Heart left ventricle (tissue), 16 donors: ENCODE measurements around the gene SRP68. TPM values are rescaled to one million over a fixed set of nuclear protein-coding genes. Genes with fewer than 3 reads are reported as not detected.

Source experiments
- ATAC-seq, 4 donors: fragments of 200-7000 bp; cut with Tn5 transposase; one replicate each; pipeline ENCODE4 v1.9.1; 2020 to 2022; ENCODE audit warnings: moderate library complexity in 4 of 4, mild to moderate bottlenecking in 3 of 4, moderate number of reproducible peaks in 1 of 4
- DNase-seq, 5 donors: peaks; one replicate each; pipeline ENCODE4 v3.0.0-alpha.2; 2020
- H3K27ac ChIP-seq, 12 donors: fragments of 200-600 bp; sonication (generic) in 4 of 12; one replicate each; pipeline versions ENCODE4 v1.5.0 to v1.8.0; 2016 to 2022; ENCODE audit warnings: mild to moderate bottlenecking in 2 of 12
- H3K27me3 ChIP-seq, 9 donors: fragments of 200-600 bp; sonication (generic) in 2 of 9; one replicate each; pipeline versions ENCODE4 v1.5.1 to v1.8.0; 2016 to 2022; ENCODE audit warnings: mild to moderate bottlenecking in 3 of 9
- H3K36me3 ChIP-seq, 9 donors: fragments of 200-600 bp; sonication (generic) in 2 of 9; one replicate each; pipeline versions ENCODE4 v1.5.0 to v1.8.0; 2018 to 2022; ENCODE audit warnings: mild to moderate bottlenecking in 2 of 9
- H3K4me1 ChIP-seq, 12 donors: fragments of 200-600 bp; sonication (generic) in 4 of 12; one replicate each; pipeline versions ENCODE4 v1.5.0 to v1.8.0; 2016 to 2022; ENCODE audit warnings: mild to moderate bottlenecking in 3 of 12
- H3K4me3 ChIP-seq, 12 donors: fragments of 200-600 bp; sonication (generic) in 4 of 12; one replicate each; pipeline versions ENCODE4 v1.5.0 to v1.8.0; 2017 to 2022; ENCODE audit warnings: mild to moderate bottlenecking in 9 of 12, moderate library complexity in 4 of 12
- H3K9me3 ChIP-seq, 12 donors: fragments of 200-600 bp; sonication (generic) in 4 of 12; one replicate each; pipeline versions ENCODE4 v1.5.0 to v1.8.0; 2016 to 2022; ENCODE audit warnings: mild to moderate bottlenecking in 1 of 12
- POLR2A ChIP-seq, 2 donors: fragments of 450-650 bp; IDR thresholded peaks; one replicate each; pipeline ENCODE4 v1.6.1; 2017; ENCODE audit warnings: antibody characterized with exemption in 2 of 2, mild to moderate bottlenecking in 2 of 2, moderate library complexity in 2 of 2
- WGBS, 4 donors: extraction: QIAGEN DNeasy Blood & Tissue Kit in 2 of 4; methylation state at CpG; one replicate each; pipeline versions ENCODE4 v1.1.5 to v1.1.7; 2013 to 2018; 5-methylcytosine and 5-hydroxymethylcytosine counted together
- intact Hi-C, 10 donors: fragments of 100-400 bp; cut with DNase I; formaldehyde crosslinking; loops; one replicate each; pipeline versions ENCODE4 v1.11.1 to v1.14.2; 2022
- polyA plus RNA-seq, 2 donors: library from polyadenylated mRNA; stranded (reverse); fragments of 200-250 nt; gene quantifications; one replicate each; pipeline ENCODE4 v1.2.3, GENCODE V29; 2013
- total RNA-seq, 9 donors: library from RNA; depleted of rRNA in 2 of 9; stranded (reverse); fragments of >200 nt in 2 of 9; fragmentation: NEBNext Ultra II Directional in 3 of 9; extraction: Animal tissue kit (Norgen Biotek cat#: 25700) in 3 of 9; gene quantifications; one replicate each; pipeline versions ENCODE4 v1.1.0 to v1.2.4, GENCODE V29; 2016 to 2023
- TF ChIP-seq, protein P1 (sequence below), 12 donors: fragments of 200-600 bp; sonication (generic) in 4 of 12; IDR thresholded peaks; one replicate each; pipeline versions ENCODE4 v1.5.0 to v1.8.0; 2018 to 2022; ENCODE audit warnings: antibody characterized with exemption in 12 of 12, mild to moderate bottlenecking in 5 of 12
- donor health status: ischemic (EF 13 %, LVEDD 7.1; RV severe dilation, severe dysfunction).
- donor health status: healthy with polysubstance abuse.
- donor health status: DM: no; HTN: yes; CAD: no.
- donor health status: DM: no; HTN: no; CAD: no.
- donor health status: ischemic (EF 25% LVEDD 6.9; RV normal size, moderate dysfunction).
- donor health status: ischemic (EF 25% LVEDD 5.7; RV mildly dilated, moderate dysfunction).
- donor health status: healthy.
- donor health status: DM: yes; HTN: yes; CAD: no.
- donor health status: ischemic (EF 35%, LVEDD 5.7; RV mildly dilated, moderate dysfunction).
- donor health status: nonischemic (EF 11% LVEDD 7.7; RV severe dilation, severe dysfunction).
- donor health status: DM: yes; HTN: yes; CAD: no.
- donor health status: PGD.
- donor health status: ischemic (EF 29% LVEDD 5.4; RV normal size, mild dysfunction).
- donor health status: nonischemic (EF 23%, LVEDD 6.1; RV moderate dilation, normal function).

SRP68 gene
- total and polyA plus RNA-seq, 11 donors, result 26.8 to 80.0 (median 59.4) TPM

DNA sequence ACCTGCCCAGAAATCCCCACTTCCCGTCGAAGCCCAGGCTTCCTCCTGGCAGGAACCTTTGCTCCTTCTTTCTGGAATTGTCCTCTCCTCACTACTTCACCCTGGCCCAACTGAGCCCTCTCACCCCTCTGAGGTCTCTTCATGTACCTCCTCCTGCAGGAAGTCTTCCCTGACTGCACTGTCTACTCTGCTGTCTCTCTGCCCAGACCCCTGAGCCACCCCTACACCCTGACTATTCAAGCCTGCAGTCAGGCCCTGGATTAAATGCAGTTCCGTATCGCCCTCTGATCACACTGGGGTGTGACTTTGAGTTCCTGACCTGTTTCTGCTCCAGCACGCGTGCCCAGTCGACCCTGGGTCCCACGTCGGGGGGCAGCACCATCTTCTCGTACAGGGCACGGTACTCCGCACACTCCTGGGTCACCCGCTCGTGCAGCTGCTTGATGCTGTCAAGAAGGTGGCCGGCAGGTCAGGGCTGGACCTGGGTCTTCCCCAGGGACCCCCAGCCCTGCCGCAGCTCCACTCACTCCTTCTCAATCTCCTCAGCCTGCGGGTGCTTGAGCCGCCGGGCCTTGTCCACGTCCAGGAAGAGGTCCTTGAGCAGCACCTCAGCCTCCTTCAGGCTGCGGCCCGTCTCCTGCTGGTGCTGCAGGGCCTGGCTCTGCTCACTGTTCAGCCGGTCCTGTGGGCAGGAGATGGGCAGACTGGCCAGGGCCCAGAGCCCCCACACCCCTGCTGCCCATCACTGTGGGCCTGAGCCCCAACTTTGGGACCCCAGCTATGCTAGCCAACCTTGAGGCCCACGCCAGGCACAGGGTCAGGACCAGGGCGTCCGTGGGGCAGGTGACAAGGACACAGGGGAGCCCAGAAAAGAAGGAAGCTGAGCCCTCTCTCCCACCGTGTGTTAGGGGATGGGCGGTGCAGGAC is 49.1 kb downstream of the SRP68 start:
- Histone ChIP-seq H3K4me1 (no peaks in the 10 kb centered on the region), H3K27me3 (no peaks in the 10 kb centered on the region), H3K27ac (no peak overlapping the region), H3K36me3 (no peaks in the 10 kb centered on the region), H3K4me3 (no peak overlapping the region), H3K9me3 (no peaks in the 10 kb centered on the region)
- ATAC-seq (no peak), DNase-seq (no peak)
- TF ChIP-seq POLR2A (IDR thresholded peaks at IDR 0.05), result no peak
- TF ChIP-seq, protein P1, sequence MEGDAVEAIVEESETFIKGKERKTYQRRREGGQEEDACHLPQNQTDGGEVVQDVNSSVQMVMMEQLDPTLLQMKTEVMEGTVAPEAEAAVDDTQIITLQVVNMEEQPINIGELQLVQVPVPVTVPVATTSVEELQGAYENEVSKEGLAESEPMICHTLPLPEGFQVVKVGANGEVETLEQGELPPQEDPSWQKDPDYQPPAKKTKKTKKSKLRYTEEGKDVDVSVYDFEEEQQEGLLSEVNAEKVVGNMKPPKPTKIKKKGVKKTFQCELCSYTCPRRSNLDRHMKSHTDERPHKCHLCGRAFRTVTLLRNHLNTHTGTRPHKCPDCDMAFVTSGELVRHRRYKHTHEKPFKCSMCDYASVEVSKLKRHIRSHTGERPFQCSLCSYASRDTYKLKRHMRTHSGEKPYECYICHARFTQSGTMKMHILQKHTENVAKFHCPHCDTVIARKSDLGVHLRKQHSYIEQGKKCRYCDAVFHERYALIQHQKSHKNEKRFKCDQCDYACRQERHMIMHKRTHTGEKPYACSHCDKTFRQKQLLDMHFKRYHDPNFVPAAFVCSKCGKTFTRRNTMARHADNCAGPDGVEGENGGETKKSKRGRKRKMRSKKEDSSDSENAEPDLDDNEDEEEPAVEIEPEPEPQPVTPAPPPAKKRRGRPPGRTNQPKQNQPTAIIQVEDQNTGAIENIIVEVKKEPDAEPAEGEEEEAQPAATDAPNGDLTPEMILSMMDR (IDR thresholded peaks at IDR 0.05), result no peak
- intact Hi-C loops, result no loop called here
- 86 to 92% (median 89%) methylated on average over 18 to 28 of the region's 28 CpGs for WGBS, 4 donors

DNA sequence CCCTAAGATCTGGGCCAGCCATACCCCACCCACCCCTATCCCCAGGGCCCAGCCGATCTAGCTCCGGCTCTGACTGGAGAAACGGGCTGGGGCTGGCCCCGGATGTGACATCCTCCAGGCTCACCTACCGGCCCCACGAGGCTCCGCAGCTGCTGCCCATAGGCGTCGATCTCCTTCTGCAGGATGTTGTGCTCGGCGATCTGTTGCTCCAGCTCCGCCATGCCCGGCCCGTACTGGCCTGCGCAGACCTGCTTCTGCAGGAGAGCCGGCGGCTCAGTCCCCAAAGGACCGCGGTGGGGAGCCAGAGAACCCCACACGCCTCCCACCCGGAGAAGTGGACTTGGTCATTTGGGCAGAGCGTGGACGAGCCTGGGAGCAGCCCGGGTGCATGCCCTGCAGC is 50.0 kb downstream of the SRP68 start:
- H3K9me3 ChIP-seq, result no peaks in the 10 kb centered on the region
- H3K27me3 ChIP-seq, result no peaks in the 10 kb centered on the region
- no peak overlapping the region for H3K4me3 ChIP-seq
- DNase-seq (no peak), ATAC-seq (no peak)
- no peak for TF ChIP-seq POLR2A (IDR thresholded peaks at IDR 0.05)
- TF ChIP-seq, protein P1 (IDR thresholded peaks at IDR 0.05), result no peak
- 68 to 100% (median 71%) methylated on average over 2 to 24 of the region's 24 CpGs; no CpG with 5 or more reads in 1 of the 4 donors for WGBS, 4 donors
- no peaks in the 10 kb centered on the region for H3K4me1 ChIP-seq
- H3K36me3 ChIP-seq, result no peaks in the 10 kb centered on the region
- intact Hi-C loops, result no loop called here
- H3K27ac ChIP-seq, result no peak overlapping the region

DNA sequence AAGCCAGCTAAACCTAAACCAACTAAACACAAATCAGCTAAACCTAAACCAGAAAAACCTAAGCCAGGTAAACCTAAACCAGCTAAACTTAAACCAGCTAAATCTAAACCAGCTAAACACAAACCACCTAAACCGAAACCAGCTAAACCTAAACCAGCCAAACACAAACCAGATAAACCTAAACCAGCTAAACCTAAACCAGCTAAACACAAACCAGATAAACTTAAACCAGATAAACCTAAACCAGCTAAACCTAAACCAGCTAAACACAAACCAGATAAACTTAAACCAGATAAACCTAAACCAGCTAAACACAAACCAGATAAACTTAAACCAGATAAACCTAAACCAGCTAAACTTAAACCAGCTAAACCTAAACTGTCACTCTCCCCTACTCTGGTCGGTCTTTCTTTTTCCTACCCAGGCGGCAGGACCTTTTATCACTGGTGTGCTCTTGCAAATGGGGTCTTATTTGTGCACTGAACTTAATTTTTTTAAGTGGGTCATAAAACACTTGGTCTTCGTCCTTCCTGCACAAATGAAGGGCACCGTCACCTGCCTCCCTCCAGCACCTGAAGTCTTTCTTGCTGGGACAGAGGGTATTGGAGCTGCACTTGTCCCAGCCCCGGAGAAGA is 52.4 kb downstream of the SRP68 start:
- intact Hi-C loops, result loop anchor here in 4 of 10 donors (5.0 to 10.0 kb wide), 5 partner anchors 155 to 277 kb away; no protein-coding TSS in a partner anchor
- H3K27ac ChIP-seq, result no peak overlapping the region
- H3K27me3 ChIP-seq, result no peaks in the 10 kb centered on the region
- 84 to 91% (median 87%) methylated on average over 6 of the region's 6 CpGs for WGBS, 4 donors
- no peak for DNase-seq
- H3K4me1 ChIP-seq, result no peaks in the 10 kb centered on the region
- no peaks in the 10 kb centered on the region for H3K9me3 ChIP-seq
- TF ChIP-seq POLR2A (IDR thresholded peaks at IDR 0.05), result no peak
- TF ChIP-seq, protein P1 (IDR thresholded peaks at IDR 0.05), result no peak
- no peak for ATAC-seq
- no peaks in the 10 kb centered on the region for H3K36me3 ChIP-seq
- H3K4me3 ChIP-seq, result no peak overlapping the region

DNA sequence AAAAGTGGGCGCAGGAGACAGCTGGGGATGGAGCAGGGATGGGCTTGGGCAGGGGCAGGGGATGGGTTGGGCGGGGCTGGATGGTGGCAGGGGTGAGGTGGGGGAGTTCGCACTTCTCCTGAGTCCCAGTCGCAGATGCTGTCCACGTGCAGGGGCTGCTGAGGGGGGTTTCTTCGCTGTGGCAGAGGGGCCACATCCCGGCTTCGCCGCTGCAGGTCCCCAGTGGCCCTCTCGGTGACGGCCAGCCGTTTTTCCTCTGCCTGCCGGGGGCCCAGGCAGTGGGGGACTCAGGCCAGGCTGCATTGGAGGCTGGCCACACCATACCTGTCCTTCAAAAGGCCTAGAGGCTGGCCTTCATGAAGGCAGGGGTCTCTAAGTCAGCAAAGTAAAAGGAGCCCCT is 53.5 kb downstream of the SRP68 start:
- 81 to 86% (median 82%) methylated on average over 13 of the region's 13 CpGs for WGBS, 4 donors
- Histone ChIP-seq H3K9me3 (no peaks in the 10 kb centered on the region), H3K4me3 (no peak overlapping the region), H3K4me1 (peaks cover 0 to 6% (median 1%) of the 10 kb centered on the region in 12 donors), H3K27ac (no peak overlapping the region), H3K27me3 (no peaks in the 10 kb centered on the region), H3K36me3 (no peaks in the 10 kb centered on the region)
- intact Hi-C loops, result loop anchor here in 4 of 10 donors (5.0 to 10.0 kb wide), 5 partner anchors 156 to 278 kb away; no protein-coding TSS in a partner anchor
- no peak for DNase-seq
- no peak for ATAC-seq
- no peak for TF ChIP-seq POLR2A (IDR thresholded peaks at IDR 0.05)
- TF ChIP-seq, protein P1 (IDR thresholded peaks at IDR 0.05), result no peak
